Middle frontal gyrus (tissue), 1 donor: ENCODE measurements around the gene FASTKD2.
"Not testable (repeated sequence)": the region's sequence is repeated elsewhere in the genome, so short reads cannot be mapped to it uniquely, and the experiment has no call there.

Experiments
- DNase-seq: peaks from one replicate; pipeline ENCODE4 v3.0.0-alpha.2; 2015; ENCODE audit warnings: low spot score; ENCODE audit errors: extremely low spot score

FASTKD2 gene

DNA sequence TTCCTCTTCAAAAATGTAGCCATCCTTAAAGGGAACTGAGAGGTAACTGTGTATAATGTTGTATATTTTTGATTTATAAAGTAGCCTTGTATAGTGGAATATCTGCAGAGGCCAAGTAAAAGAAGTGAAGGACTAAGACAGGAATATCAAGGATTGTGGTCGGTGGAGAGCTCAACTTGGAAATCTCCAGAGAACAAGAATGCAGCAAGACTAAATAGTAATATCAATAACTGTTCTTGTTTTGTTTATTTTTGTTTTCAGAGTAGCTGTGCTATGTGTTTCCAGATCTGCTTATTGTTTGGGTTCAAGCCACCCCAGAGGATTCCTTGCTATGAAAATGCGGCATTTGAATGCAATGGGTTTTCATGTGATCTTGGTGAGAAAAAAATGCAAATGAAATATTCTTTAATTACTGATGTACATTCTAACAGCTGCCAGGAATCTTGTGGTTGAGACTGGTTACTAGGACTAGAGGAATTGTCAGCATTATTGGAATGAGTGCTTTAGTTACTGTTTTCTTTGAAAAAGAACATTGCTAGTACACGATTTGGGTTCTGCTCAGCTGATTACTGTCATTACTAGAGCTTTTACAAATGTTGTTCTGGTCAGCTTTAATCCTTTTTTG, 25.0 kb downstream of the FASTKD2 start:
- DNase-seq, result no peak

GRCh38 chr2:206792645-206793044, 27.2 kb downstream of the FASTKD2 start:
- DNase-seq, result no peak

DNA sequence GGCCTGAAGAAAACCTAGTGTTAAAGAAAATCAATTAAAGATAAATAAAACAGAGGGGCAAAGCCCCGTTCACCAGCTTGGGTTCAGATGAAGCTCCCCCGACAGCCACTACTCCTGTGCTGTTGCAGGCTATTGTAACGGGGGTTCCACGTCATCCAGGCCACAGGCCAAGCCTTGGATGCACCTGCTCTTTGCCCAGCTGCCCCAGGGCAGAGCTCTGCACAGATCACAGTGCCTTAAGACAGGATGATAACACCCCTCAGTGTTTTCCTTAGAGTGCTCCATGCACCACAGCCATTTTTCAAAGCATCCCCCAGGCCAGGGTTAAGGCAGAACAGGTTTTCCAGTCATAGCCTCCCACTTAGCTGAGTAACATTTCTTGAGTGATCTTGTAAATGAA, 32.0 kb downstream of the FASTKD2 start:
- no peak for DNase-seq

DNA sequence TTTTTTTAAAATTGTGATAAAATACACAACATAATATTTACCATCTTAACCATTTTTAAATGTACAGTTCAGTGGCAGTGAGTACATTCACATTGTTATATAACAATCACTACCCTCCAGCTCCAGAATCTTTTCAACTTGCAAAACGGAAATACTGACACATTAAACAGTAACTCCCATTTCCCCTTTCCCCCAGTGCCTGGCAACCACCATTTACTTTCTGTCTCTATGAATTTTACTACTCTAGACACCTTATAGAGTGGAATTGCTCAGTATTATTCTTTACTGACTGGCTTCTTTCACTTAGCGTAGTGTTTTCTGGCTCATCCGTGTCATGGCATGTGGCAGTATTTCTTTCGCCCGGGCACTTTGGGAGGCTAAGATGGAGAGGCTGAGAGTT, 32.6 kb downstream of the FASTKD2 start:
- DNase-seq, result no peak

- DNase-seq, result no peak
These were observed 33.7 kb downstream of the FASTKD2 start for GRCh38 chr2:206799083-206799482.

GRCh38 chr2:206800506-206801417, 35.4 kb downstream of the FASTKD2 start:
- peak; percentile 71 for DNase-seq

GRCh38 chr2:206801418-206802189, 36.2 kb downstream of the FASTKD2 start:
- no peak for DNase-seq

- DNase-seq, result no peak
These were observed 37.5 kb downstream of the FASTKD2 start for GRCh38 chr2:206802654-206803514.

- no peak for DNase-seq
These were observed 38.9 kb downstream of the FASTKD2 start for GRCh38 chr2:206804326-206804725.

GRCh38 chr2:206805887-206806607, 40.6 kb downstream of the FASTKD2 start:
- DNase-seq, result no peak

- not testable (repeated sequence) for DNase-seq
These were observed 42.2 kb downstream of the FASTKD2 start for GRCh38 chr2:206807624-206808023.

GRCh38 chr2:206812471-206812870, 47.1 kb downstream of the FASTKD2 start:
- DNase-seq, result not testable (repeated sequence)

DNA sequence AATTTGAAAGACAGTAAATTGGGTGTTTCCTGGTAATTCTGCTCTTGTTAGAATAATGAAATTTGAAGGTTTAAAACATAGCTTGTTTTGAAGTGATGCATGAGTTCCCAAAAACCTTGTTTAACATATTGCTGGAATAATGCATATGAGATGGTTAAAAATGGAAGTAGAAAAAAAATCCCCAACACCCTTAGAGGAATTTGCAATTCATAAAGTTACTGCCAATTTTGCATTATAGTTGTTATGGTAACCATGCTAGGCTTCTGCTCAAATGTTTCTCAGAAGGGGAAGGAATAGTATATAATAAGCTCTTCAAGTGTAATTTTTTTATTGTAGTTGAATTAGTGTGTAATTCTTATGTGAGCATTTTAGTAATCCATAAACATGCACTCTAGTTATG, 49.1 kb downstream of the FASTKD2 start:
- DNase-seq, result peak; percentile 53

- no peak for DNase-seq
These were observed 55.4 kb downstream of the FASTKD2 start for GRCh38 chr2:206820807-206821206.

DNA sequence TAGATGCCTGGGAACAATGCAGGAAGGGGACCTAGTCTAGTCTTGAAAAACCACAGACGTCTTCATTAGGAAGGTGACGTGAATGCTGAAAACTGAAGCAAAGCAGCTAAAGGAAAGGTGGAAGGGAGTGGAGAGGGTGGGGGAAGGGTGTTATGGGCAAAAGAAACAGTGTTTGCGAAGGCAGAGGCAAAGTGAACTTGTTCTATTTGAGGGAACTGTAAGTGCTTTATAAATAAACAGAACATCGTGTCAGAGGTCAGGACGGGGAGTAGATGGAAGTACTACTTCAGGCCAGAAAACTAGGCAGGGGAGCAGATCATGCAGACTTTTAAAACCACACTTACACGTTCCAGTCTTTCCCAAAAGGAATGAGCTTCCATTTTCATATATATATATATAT, 57.8 kb downstream of the FASTKD2 start:
- no peak for DNase-seq

DNA sequence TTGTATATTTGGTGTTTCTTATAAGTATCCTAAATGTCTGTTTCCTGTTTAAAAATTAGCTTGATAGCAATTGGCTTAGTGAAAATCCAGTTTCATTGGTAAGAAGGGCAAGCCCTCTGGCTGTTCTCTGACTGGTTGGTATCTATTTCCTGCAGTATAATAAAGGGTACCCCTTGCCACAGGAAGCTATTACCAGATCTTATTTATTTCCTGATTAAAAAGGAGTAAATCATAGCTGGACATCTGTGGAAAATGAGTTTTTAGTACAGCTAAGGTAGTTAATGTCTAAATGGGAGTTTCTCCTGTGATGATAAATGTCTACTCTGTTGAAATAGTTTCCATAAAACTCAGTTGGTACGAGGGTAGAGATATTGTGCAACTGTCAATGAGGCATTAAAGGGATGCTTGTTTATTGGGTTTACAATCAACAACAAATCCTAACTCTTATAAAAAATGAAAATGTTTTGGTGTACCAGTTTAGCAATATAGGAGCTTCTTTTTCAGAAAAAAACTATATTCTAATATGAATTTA, 58.7 kb downstream of the FASTKD2 start:
- DNase-seq, result no peak

DNA sequence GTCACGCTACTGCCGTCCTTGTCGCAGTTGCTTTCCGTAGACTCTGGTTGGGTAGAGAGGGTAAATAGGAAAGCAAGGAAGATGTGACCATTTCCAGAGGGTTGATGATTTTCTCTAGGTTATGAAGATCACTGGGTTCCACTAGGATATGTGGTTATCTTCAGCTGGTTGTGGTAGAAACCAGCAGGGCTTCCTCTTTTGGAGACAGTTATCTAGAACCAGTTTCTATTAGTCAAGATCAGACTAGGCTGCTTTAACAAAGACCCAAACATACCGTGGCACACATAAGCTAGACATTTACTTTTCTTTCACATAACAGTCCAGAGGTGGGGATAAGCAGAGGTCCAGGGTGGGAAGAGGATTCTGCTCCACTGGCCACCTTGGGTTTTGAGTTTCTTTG, 59.6 kb downstream of the FASTKD2 start:
- DNase-seq, result no peak

GRCh38 chr2:206831442-206831995, 66.1 kb downstream of the FASTKD2 start:
- DNase-seq, result no peak

DNA sequence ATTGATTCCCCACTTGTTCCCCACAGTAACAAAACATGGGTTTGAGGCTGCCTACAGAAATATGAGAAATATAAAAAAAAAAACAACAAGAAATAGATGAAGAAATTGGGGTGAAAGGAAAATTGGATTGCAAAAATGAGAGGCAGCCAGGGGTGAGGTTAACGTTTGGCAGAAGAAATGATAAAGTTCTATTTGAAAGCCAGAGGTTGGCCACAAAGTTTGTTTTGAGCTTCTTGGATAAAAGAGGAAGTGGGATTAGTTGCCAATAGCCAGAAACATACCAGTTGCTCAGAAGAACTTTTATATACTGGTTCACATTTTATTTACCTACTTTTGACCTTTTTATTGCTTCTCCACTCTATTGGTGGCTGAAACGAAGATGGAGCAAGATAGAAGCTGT, 67.5 kb downstream of the FASTKD2 start:
- DNase-seq, result no peak

- DNase-seq, result no peak
These were observed 67.9 kb downstream of the FASTKD2 start for GRCh38 chr2:206833291-206833690.
